Stomach (tissue), 4 donors: ENCODE results near the gene ESR2.

ENCODE experiments used
- POLR2A ChIP-seq, 4 donors: fragments of 450-650 bp; IDR thresholded peaks; one replicate each; pipeline ENCODE4 v1.6.1; 2016; ENCODE audit warnings: antibody characterized with exemption in 4 of 4, control low read depth in 2 of 4, mild to moderate bottlenecking in 1 of 4, moderate library complexity in 1 of 4
- TF ChIP-seq, protein P1 (sequence below), 7 experiments: fragments of 450-650 bp in 4 of 7; fragments of 200-600 bp in 3 of 7; sonication (generic) in 3 of 7; IDR thresholded peaks; one replicate each; pipeline ENCODE4 v1.5.1; 2016 to 2019; ENCODE audit warnings: antibody characterized with exemption in 7 of 7, control low read depth in 2 of 7, mild to moderate bottlenecking in 1 of 7

DNA sequence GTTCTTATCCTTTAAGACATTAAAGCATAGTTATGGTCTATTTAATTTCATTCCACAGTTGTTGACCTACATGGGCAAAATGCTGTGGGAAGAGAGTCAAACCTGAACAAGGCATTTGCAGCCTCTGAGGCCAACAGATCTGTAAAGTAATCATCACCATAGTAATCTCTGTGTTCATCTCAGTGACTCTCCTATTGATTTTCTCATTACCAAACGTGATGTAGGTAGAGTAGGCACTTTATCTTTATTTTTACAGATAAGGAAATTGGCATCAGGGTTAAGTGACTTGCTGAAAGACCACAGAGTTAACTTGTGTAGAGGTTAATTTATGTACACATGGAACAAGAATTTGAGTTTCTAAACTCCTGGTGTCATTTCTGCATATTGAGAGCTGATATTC lies 203.0 kb downstream of the ESR2 start:
- TF ChIP-seq, protein P1, sequence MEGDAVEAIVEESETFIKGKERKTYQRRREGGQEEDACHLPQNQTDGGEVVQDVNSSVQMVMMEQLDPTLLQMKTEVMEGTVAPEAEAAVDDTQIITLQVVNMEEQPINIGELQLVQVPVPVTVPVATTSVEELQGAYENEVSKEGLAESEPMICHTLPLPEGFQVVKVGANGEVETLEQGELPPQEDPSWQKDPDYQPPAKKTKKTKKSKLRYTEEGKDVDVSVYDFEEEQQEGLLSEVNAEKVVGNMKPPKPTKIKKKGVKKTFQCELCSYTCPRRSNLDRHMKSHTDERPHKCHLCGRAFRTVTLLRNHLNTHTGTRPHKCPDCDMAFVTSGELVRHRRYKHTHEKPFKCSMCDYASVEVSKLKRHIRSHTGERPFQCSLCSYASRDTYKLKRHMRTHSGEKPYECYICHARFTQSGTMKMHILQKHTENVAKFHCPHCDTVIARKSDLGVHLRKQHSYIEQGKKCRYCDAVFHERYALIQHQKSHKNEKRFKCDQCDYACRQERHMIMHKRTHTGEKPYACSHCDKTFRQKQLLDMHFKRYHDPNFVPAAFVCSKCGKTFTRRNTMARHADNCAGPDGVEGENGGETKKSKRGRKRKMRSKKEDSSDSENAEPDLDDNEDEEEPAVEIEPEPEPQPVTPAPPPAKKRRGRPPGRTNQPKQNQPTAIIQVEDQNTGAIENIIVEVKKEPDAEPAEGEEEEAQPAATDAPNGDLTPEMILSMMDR (IDR thresholded peaks at IDR 0.05) = no peak
- no peak for TF ChIP-seq POLR2A (IDR thresholded peaks at IDR 0.05)
